HG02763 (cell line): ENCODE measurements around the gene INPP4B.
"Not testable (repeated sequence)": the region's sequence is repeated elsewhere in the genome, so short reads cannot be mapped to it uniquely, and the experiment has no call there.

ENCODE experiments used
- ATAC-seq: cut with Tn5 transposase; IDR thresholded peaks from one replicate; pipeline ENCODE4 v1.9.1; 2021; ENCODE audit warnings: mild to moderate bottlenecking, moderate library complexity; ENCODE audit not compliant: unreplicated experiment

The INPP4B gene

GRCh38 chr4:142690406-142691163 is 155.5 kb downstream of the INPP4B start:
- ATAC-seq, result no peak

GRCh38 chr4:142687547-142688275 is 158.4 kb downstream of the INPP4B start:
- no peak for ATAC-seq

- no peak for ATAC-seq
Measured at GRCh38 chr4:142686081-142686480, 160.0 kb downstream of the INPP4B start.

GRCh38 chr4:142683997-142684396 is 162.1 kb downstream of the INPP4B start:
- no peak for ATAC-seq

GRCh38 chr4:142683503-142683902 is 162.6 kb downstream of the INPP4B start:
- ATAC-seq, result no peak

- no peak for ATAC-seq
Measured at GRCh38 chr4:142671516-142671915, 174.6 kb downstream of the INPP4B start.

- no peak for ATAC-seq
Measured at GRCh38 chr4:142663828-142664227, 182.3 kb downstream of the INPP4B start.

- ATAC-seq, result no peak
Measured at GRCh38 chr4:142660728-142661127, 185.4 kb downstream of the INPP4B start.

- no peak for ATAC-seq
Measured at GRCh38 chr4:142656178-142656577, 189.9 kb downstream of the INPP4B start.

GRCh38 chr4:142648378-142648777 is 197.7 kb downstream of the INPP4B start:
- ATAC-seq, result no peak

- no peak for ATAC-seq
Measured at GRCh38 chr4:142645475-142646108, 200.5 kb downstream of the INPP4B start.

- ATAC-seq, result not testable (repeated sequence)
Measured at GRCh38 chr4:142644628-142645027, 201.5 kb downstream of the INPP4B start.

- ATAC-seq, result no peak
Measured at GRCh38 chr4:142637614-142638013, 208.5 kb downstream of the INPP4B start.

GRCh38 chr4:142631836-142632235 is 214.3 kb downstream of the INPP4B start:
- ATAC-seq, result no peak

- no peak for ATAC-seq
Measured at GRCh38 chr4:142615324-142615665, 230.8 kb downstream of the INPP4B start.

- ATAC-seq, result no peak
Measured at GRCh38 chr4:142614621-142615323, 231.3 kb downstream of the INPP4B start.

- no peak for ATAC-seq
Measured at GRCh38 chr4:142607976-142608375, 238.1 kb downstream of the INPP4B start.

GRCh38 chr4:142600952-142601351 is 245.1 kb downstream of the INPP4B start:
- ATAC-seq, result no peak

- no peak for ATAC-seq
Measured at GRCh38 chr4:142598132-142598531, 248.0 kb downstream of the INPP4B start.

GRCh38 chr4:142596595-142596994 is 249.5 kb downstream of the INPP4B start:
- no peak for ATAC-seq

- ATAC-seq, result no peak
Measured at GRCh38 chr4:142596121-142596520, 250.0 kb downstream of the INPP4B start.
